Panc1 (cell line): ENCODE measurements around the gene ZNF653. TPM values are rescaled to one million over a fixed set of nuclear protein-coding genes. Genes with fewer than 3 reads are reported as not detected.
"Not testable (repeated sequence)": the region's sequence is repeated elsewhere in the genome, so short reads cannot be mapped to it uniquely, and the experiment has no call there.

Source experiments
- ATAC-seq: fragments of 200-7000 bp; cut with Tn5 transposase; 2 replicates; pipeline ENCODE4 v1.9.1; 2020; ENCODE audit warnings: mild to moderate bottlenecking, moderate library complexity
- BruUV-seq: library from RNA; stranded (reverse); fragments of 400-500 nt; replicated peaks from 2 replicates; lab custom pipeline; 2021; lab: Mats Ljungman, UMichigan
- CTCF ChIA-PET: fragments of 300-600 bp; sonication (Branson Sonifier 250); formaldehyde crosslinking; loops from one replicate; lab custom pipeline; 2022; ENCODE audit warnings: antibody characterized with exemption; lab: Charles Lee
- POLR2A ChIA-PET: fragments of 300-600 bp; sonication (Branson Sonifier 250); formaldehyde crosslinking; loops from one replicate; lab custom pipeline; 2022; ENCODE audit warnings: antibody characterized with exemption; lab: Charles Lee
- DNase-seq: peaks from one replicate; pipeline ENCODE4 v3.0.0-alpha.2; 2010; ENCODE audit warnings: low read depth, low spot score
- H3K27ac ChIP-seq: 2 replicates; pipeline ENCODE4 v1.5.1; 2011; ENCODE audit warnings: mild to moderate bottlenecking, low read length, inconsistent platforms
- H3K27me3 ChIP-seq: fragments of 200-500 bp; sonication (Bioruptor generic); 2 replicates; pipeline ENCODE4 v1.6.0; 2014; ENCODE audit warnings: low read length, inconsistent platforms; ENCODE audit not compliant: control insufficient read depth, insufficient read depth
- H3K36me3 ChIP-seq: fragments of 200-500 bp; sonication (Bioruptor generic); 2 replicates; pipeline ENCODE4 v1.5.1; 2014; ENCODE audit warnings: inconsistent platforms, mild to moderate bottlenecking, low read length, moderate library complexity; ENCODE audit not compliant: control insufficient read depth, insufficient read depth
- H3K4me1 ChIP-seq: 2 replicates; pipeline ENCODE4 v1.5.1; 2011; ENCODE audit warnings: inconsistent platforms, mild to moderate bottlenecking, low read length, moderate library complexity; ENCODE audit not compliant: control insufficient read depth, insufficient read depth
- H3K4me3 ChIP-seq, 2 experiments: 2 replicates each; pipeline ENCODE4 v1.5.1; 2011 to 2012; ENCODE audit warnings: low read depth in 2 of 2, low read length in 2 of 2, mild to moderate bottlenecking in 2 of 2, inconsistent platforms in 1 of 2, moderate library complexity in 1 of 2
- H3K9me3 ChIP-seq: fragments of 200-500 bp; sonication (Bioruptor generic); 2 replicates; pipeline ENCODE4 v1.5.1; 2014; ENCODE audit warnings: low read depth, mild to moderate bottlenecking, inconsistent platforms, low read length, moderate library complexity; ENCODE audit not compliant: control insufficient read depth, insufficient read depth
- POLR2AphosphoS5 ChIP-seq: IDR thresholded peaks from 2 replicates; pipeline ENCODE4 v1.6.1; 2012; ENCODE audit warnings: mild to moderate bottlenecking, low read depth, low read length, moderate library complexity
- SIN3A ChIP-seq: IDR thresholded peaks from 2 replicates; pipeline ENCODE4 v1.6.1; 2012; ENCODE audit warnings: low read depth, mild to moderate bottlenecking, low read length, moderate library complexity, borderline replicate concordance; ENCODE audit not compliant: insufficient read depth
- TCF7L2 ChIP-seq: IDR thresholded peaks from 2 replicates; pipeline ENCODE4 v1.6.1; 2011; ENCODE audit warnings: mild to moderate bottlenecking, low read depth, low read length, inconsistent platforms
- in situ Hi-C: cut with HindIII; loops from 2 replicates; pipeline ENCODE4 v1.10.0; 2016; ENCODE audit warnings: low sequenced_read_pairs, low pct_unique_long_range_greater_than_20kb
- intact Hi-C: fragments of 100-400 bp; cut with micrococcal nuclease; formaldehyde crosslinking; loops from one replicate; pipeline ENCODE4 v1.10.0; 2022; ENCODE audit not compliant: unreplicated experiment
- total RNA-seq: library from RNA; stranded (reverse); gene quantifications from one replicate; pipeline ENCODE4 v1.2.1, GENCODE V29; 2021; ENCODE audit not compliant: unreplicated experiment
- TF ChIP-seq, protein P1 (sequence below): fragments of 450-650 bp; IDR thresholded peaks from 2 replicates; pipeline ENCODE4 v1.5.1; 2017; ENCODE audit warnings: mild to moderate bottlenecking
- TF ChIP-seq, protein P2 (sequence below), 2 experiments: IDR thresholded peaks; 2 replicates each; pipeline ENCODE4 v1.6.1; 2011 to 2012; ENCODE audit warnings: low read depth in 2 of 2, control low read depth in 1 of 2, low read length in 1 of 2, mild to moderate bottlenecking in 1 of 2, moderate library complexity in 1 of 2; ENCODE audit not compliant: insufficient read depth in 1 of 2

Gene ZNF653
- total RNA-seq, 1 experiment from 2014 or later: 10.4 TPM

DNA sequence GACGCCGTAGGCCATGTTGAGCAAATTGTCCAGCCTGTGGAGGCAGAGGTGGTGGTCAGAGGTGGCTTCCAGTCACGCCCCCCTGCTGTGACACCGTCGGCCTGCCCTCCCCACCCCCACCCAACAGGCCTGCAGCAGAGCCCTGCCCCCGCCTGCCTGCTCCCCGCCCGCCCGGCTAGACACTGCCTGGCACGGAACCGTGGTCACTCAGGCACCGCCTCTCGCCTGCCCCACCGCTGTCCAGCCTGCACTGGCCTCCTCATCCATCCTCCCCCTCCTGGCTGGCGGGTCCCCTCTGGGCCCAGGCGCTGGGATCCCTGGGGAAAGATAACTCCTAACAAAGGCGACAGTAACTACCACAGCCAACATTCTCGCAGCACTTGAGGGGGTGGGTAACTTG, 48.5 kb downstream of the ZNF653 start:
- TF ChIP-seq TCF7L2: no peak
- TF ChIP-seq, protein P1, sequence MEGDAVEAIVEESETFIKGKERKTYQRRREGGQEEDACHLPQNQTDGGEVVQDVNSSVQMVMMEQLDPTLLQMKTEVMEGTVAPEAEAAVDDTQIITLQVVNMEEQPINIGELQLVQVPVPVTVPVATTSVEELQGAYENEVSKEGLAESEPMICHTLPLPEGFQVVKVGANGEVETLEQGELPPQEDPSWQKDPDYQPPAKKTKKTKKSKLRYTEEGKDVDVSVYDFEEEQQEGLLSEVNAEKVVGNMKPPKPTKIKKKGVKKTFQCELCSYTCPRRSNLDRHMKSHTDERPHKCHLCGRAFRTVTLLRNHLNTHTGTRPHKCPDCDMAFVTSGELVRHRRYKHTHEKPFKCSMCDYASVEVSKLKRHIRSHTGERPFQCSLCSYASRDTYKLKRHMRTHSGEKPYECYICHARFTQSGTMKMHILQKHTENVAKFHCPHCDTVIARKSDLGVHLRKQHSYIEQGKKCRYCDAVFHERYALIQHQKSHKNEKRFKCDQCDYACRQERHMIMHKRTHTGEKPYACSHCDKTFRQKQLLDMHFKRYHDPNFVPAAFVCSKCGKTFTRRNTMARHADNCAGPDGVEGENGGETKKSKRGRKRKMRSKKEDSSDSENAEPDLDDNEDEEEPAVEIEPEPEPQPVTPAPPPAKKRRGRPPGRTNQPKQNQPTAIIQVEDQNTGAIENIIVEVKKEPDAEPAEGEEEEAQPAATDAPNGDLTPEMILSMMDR: no peak
- no peak for TF ChIP-seq POLR2AphosphoS5
- TF ChIP-seq, protein P2, sequence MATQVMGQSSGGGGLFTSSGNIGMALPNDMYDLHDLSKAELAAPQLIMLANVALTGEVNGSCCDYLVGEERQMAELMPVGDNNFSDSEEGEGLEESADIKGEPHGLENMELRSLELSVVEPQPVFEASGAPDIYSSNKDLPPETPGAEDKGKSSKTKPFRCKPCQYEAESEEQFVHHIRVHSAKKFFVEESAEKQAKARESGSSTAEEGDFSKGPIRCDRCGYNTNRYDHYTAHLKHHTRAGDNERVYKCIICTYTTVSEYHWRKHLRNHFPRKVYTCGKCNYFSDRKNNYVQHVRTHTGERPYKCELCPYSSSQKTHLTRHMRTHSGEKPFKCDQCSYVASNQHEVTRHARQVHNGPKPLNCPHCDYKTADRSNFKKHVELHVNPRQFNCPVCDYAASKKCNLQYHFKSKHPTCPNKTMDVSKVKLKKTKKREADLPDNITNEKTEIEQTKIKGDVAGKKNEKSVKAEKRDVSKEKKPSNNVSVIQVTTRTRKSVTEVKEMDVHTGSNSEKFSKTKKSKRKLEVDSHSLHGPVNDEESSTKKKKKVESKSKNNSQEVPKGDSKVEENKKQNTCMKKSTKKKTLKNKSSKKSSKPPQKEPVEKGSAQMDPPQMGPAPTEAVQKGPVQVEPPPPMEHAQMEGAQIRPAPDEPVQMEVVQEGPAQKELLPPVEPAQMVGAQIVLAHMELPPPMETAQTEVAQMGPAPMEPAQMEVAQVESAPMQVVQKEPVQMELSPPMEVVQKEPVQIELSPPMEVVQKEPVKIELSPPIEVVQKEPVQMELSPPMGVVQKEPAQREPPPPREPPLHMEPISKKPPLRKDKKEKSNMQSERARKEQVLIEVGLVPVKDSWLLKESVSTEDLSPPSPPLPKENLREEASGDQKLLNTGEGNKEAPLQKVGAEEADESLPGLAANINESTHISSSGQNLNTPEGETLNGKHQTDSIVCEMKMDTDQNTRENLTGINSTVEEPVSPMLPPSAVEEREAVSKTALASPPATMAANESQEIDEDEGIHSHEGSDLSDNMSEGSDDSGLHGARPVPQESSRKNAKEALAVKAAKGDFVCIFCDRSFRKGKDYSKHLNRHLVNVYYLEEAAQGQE (IDR thresholded peaks at IDR 0.05; ENCODE audit: insufficient read depth in 1 of 2, low read depth in 2 of 2, low read length in 1 of 2): no peak
- TF ChIP-seq SIN3A: no peak
- no TSS peak for BruUV-seq
- intact Hi-C loops (no loop called here), in situ Hi-C loops (no loop called here)
- DNase-seq (no peak), ATAC-seq (peak; percentile 43; the same call in 1 of the 2 replicates)
- Histone ChIP-seq H3K4me1 (no peaks in the 10 kb centered on the region), H3K36me3 (no peaks in the 10 kb centered on the region), H3K27ac (no peak overlapping the region), H3K4me3 (no peak overlapping the region), H3K27me3 (no peaks in the 10 kb centered on the region), H3K9me3 (no peaks in the 10 kb centered on the region)
- CTCF ChIA-PET: no interaction called here
- POLR2A ChIA-PET: no interaction called here

DNA sequence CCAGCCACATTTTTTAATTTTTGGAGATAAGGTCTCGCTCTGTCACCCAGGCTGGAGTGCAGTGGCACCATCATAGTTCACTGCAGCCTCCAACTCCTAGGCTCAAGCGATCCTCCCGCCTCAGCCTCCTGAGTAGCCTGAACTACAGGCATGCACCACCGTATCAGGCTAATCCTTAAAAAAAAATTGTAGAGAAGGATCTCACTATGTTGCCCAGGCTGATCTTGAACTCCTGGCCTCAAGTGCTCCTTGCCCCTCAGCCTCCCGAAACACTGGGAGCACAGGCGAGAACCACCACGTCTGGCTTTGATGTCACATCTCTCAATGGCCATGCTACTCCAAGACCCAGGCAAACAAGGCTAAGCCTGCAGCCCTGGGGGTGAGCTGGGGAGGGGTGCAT, 49.0 kb downstream of the ZNF653 start:
- BruUV-seq: no TSS peak
- Histone ChIP-seq H3K4me1 (no peaks in the 10 kb centered on the region), H3K4me3 (no peak overlapping the region), H3K36me3 (no peaks in the 10 kb centered on the region), H3K27me3 (no peaks in the 10 kb centered on the region), H3K27ac (no peak overlapping the region), H3K9me3 (no peaks in the 10 kb centered on the region)
- ChIA-PET POLR2A (no interaction called here), CTCF (no interaction called here)
- intact Hi-C loops (no loop called here), in situ Hi-C loops (no loop called here)
- ATAC-seq: no peak
- TF ChIP-seq POLR2AphosphoS5: no peak
- TF ChIP-seq, protein P1: no peak
- TF ChIP-seq SIN3A: no peak
- TF ChIP-seq, protein P2 (IDR thresholded peaks at IDR 0.05; ENCODE audit: insufficient read depth in 1 of 2, low read depth in 2 of 2, low read length in 1 of 2): no peak
- TF ChIP-seq TCF7L2: no peak
- DNase-seq: no peak

DNA sequence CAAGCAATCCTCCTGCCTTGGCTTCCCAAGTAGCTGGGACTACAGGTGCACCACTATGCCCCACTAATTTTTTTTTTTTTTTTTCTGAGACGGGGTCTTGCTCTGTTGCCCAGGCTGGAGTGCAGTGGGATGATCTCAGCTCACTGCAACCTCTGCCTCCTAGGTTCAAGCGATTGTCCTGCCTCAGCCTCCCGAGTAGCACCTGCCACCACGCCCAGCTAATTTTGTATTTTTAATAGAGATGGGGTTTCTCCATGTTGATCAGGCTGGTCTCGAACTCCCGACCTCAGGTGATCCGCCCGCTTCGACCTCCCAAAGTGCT, 50.4 kb downstream of the ZNF653 start:
- H3K9me3 ChIP-seq, DNase-seq, POLR2A ChIA-PET, in situ Hi-C loops, H3K36me3 ChIP-seq, H3K4me1 ChIP-seq, H3K4me3 ChIP-seq, intact Hi-C loops, CTCF ChIA-PET, H3K27me3 ChIP-seq, H3K27ac ChIP-seq, BruUV-seq, ATAC-seq: not testable (repeated sequence)
